Muscle layer of colon (tissue), 2 donors: ENCODE measurements around the gene CSF2.

Experiments used
- H3K27ac ChIP-seq: one replicate; pipeline ENCODE4 v1.7.0; 2013; ENCODE audit warnings: low read depth, mild to moderate bottlenecking, low read length, moderate library complexity
- H3K27me3 ChIP-seq, 2 donors: one replicate each; pipeline ENCODE4 v1.7.0; 2013; ENCODE audit warnings: low read length in 2 of 2, mild to moderate bottlenecking in 2 of 2; ENCODE audit not compliant: insufficient read depth in 2 of 2, control insufficient read depth in 1 of 2
- H3K36me3 ChIP-seq: one replicate; pipeline ENCODE4 v1.7.0; 2013; ENCODE audit warnings: mild to moderate bottlenecking, low read length; ENCODE audit not compliant: insufficient read depth
- H3K4me1 ChIP-seq: one replicate; pipeline ENCODE4 v1.7.0; 2013; ENCODE audit warnings: mild to moderate bottlenecking, low read length; ENCODE audit not compliant: insufficient read depth
- H3K4me3 ChIP-seq, 2 donors: one replicate each; pipeline ENCODE4 v1.7.0; 2013; ENCODE audit warnings: low read length in 2 of 2, low read depth in 1 of 2, mild to moderate bottlenecking in 1 of 2, moderate library complexity in 1 of 2
- H3K9ac ChIP-seq: one replicate; pipeline ENCODE4 v1.7.0; 2013; ENCODE audit warnings: low read length
- H3K9me3 ChIP-seq: one replicate; pipeline ENCODE4 v1.7.0; 2013; ENCODE audit warnings: mild to moderate bottlenecking, low read length
- donor health status: abdominal sarcoma.
- donor health status: Adenocarcinoma of cecum.

CSF2 gene

GRCh38 chr5:132064738-132065331 is 8.8 kb upstream of the CSF2 start:
- no peaks in the 10 kb centered on the region for H3K9me3 ChIP-seq
- H3K4me1 ChIP-seq = no peaks in the 10 kb centered on the region
- no peaks in the 10 kb centered on the region for H3K27me3 ChIP-seq
- H3K9ac ChIP-seq = no peak overlapping the region
- H3K27ac ChIP-seq = no peak overlapping the region
- H3K4me3 ChIP-seq = no peak overlapping the region
- H3K36me3 ChIP-seq = no peaks in the 10 kb centered on the region

- no peak overlapping the region for H3K27ac ChIP-seq
- H3K9me3 ChIP-seq = no peaks in the 10 kb centered on the region
- no peak overlapping the region for H3K4me3 ChIP-seq
- H3K9ac ChIP-seq = no peak overlapping the region
- H3K27me3 ChIP-seq = no peaks in the 10 kb centered on the region
- H3K36me3 ChIP-seq = no peaks in the 10 kb centered on the region
- H3K4me1 ChIP-seq = no peaks in the 10 kb centered on the region
Observed at GRCh38 chr5:132065351-132065937, 8.1 kb upstream of the CSF2 start.

GRCh38 chr5:132065951-132066701 is 7.5 kb upstream of the CSF2 start:
- no peak overlapping the region for H3K4me3 ChIP-seq
- H3K36me3 ChIP-seq = no peaks in the 10 kb centered on the region
- no peak overlapping the region for H3K27ac ChIP-seq
- H3K27me3 ChIP-seq = no peaks in the 10 kb centered on the region
- no peak overlapping the region for H3K9ac ChIP-seq
- no peaks in the 10 kb centered on the region for H3K9me3 ChIP-seq
- H3K4me1 ChIP-seq = no peaks in the 10 kb centered on the region

GRCh38 chr5:132066871-132067270 is 6.7 kb upstream of the CSF2 start:
- H3K9me3 ChIP-seq = no peaks in the 10 kb centered on the region
- no peaks in the 10 kb centered on the region for H3K36me3 ChIP-seq
- H3K4me1 ChIP-seq = no peaks in the 10 kb centered on the region
- H3K4me3 ChIP-seq = no peak overlapping the region
- H3K27me3 ChIP-seq = no peaks in the 10 kb centered on the region
- H3K9ac ChIP-seq = no peak overlapping the region
- no peak overlapping the region for H3K27ac ChIP-seq

GRCh38 chr5:132067451-132067850 is 6.1 kb upstream of the CSF2 start:
- H3K4me1 ChIP-seq = no peaks in the 10 kb centered on the region
- H3K27me3 ChIP-seq = no peaks in the 10 kb centered on the region

GRCh38 chr5:132067941-132068808 is 5.4 kb upstream of the CSF2 start:
- Histone ChIP-seq H3K27ac (no peak overlapping the region), H3K9me3 (no peaks in the 10 kb centered on the region), H3K27me3 (no peaks in the 10 kb centered on the region), H3K4me3 (no peak overlapping the region), H3K36me3 (no peaks in the 10 kb centered on the region), H3K4me1 (no peaks in the 10 kb centered on the region), H3K9ac (no peak overlapping the region)

More at GRCh38 chr5:132067451-132067850, 6.1 kb upstream of the CSF2 start:
- no peak overlapping the region for H3K27ac ChIP-seq
- H3K4me3 ChIP-seq = no peak overlapping the region
- no peaks in the 10 kb centered on the region for H3K36me3 ChIP-seq
- H3K9me3 ChIP-seq = no peaks in the 10 kb centered on the region
- H3K9ac ChIP-seq = no peak overlapping the region

- Histone ChIP-seq H3K4me1 (no peaks in the 10 kb centered on the region), H3K4me3 (no peak overlapping the region), H3K36me3 (no peaks in the 10 kb centered on the region), H3K9ac (no peak overlapping the region), H3K27ac (no peak overlapping the region), H3K27me3 (no peaks in the 10 kb centered on the region), H3K9me3 (no peaks in the 10 kb centered on the region)
Observed at GRCh38 chr5:132069561-132069960, 4.0 kb upstream of the CSF2 start.

GRCh38 chr5:132069994-132070393 is 3.6 kb upstream of the CSF2 start:
- no peak overlapping the region for H3K27ac ChIP-seq
- no peak overlapping the region for H3K9ac ChIP-seq
- H3K4me3 ChIP-seq = no peak overlapping the region
- H3K4me1 ChIP-seq = no peaks in the 10 kb centered on the region
- H3K9me3 ChIP-seq = no peaks in the 10 kb centered on the region
- no peaks in the 10 kb centered on the region for H3K27me3 ChIP-seq
- H3K36me3 ChIP-seq = no peaks in the 10 kb centered on the region

GRCh38 chr5:132070460-132071337 is 2.9 kb upstream of the CSF2 start:
- H3K4me3 ChIP-seq = no peak overlapping the region
- H3K27me3 ChIP-seq = no peaks in the 10 kb centered on the region
- no peak overlapping the region for H3K27ac ChIP-seq
- no peaks in the 10 kb centered on the region for H3K9me3 ChIP-seq
- no peak overlapping the region for H3K9ac ChIP-seq
- no peaks in the 10 kb centered on the region for H3K36me3 ChIP-seq
- H3K4me1 ChIP-seq = no peaks in the 10 kb centered on the region

GRCh38 chr5:132071338-132071707 is 2.3 kb upstream of the CSF2 start:
- no peaks in the 10 kb centered on the region for H3K9me3 ChIP-seq
- H3K27me3 ChIP-seq = no peaks in the 10 kb centered on the region
- H3K9ac ChIP-seq = no peak overlapping the region
- no peaks in the 10 kb centered on the region for H3K4me1 ChIP-seq
- no peak overlapping the region for H3K4me3 ChIP-seq
- H3K27ac ChIP-seq = no peak overlapping the region
- H3K36me3 ChIP-seq = no peaks in the 10 kb centered on the region
